ENCODE measurements around the gene PPA2. TPM values are rescaled to one million over a fixed set of nuclear protein-coding genes. Genes with fewer than 3 reads are reported as not detected.
"Not testable (repeated sequence)": the region's sequence is repeated elsewhere in the genome, so short reads cannot be mapped to it uniquely, and the experiment has no call there.

Gene PPA2
- total and polyA plus RNA-seq, 10 of the 15 experiments (the other 5 are each of a cell fraction or from before 2014, with no cell fraction given) = 93.8 to 293 (median 146) TPM

GRCh38 chr4:105466580-105466979, 7.3 kb downstream of the PPA2 start:
- no peaks in the 10 kb centered on the region for H4K20me1 ChIP-seq (ENCODE audit: control insufficient read depth, insufficient read depth)
- no TSS peak for BruUV-seq (replicated peaks)
- ChIA-PET CTCF (interaction anchor here (0.8 kb wide), 1 partner anchor 828 kb away, joined by 3 read pairs; no protein-coding TSS in a partner anchor), POLR2A (no interaction called here), SMC1A (ENCODE audit: uncharacterized antibody, unreplicated experiment) (no interaction called here), RAD21 (ENCODE audit: unreplicated experiment) (no interaction called here)
- H2AFZ ChIP-seq (ENCODE audit: control insufficient read depth, low read depth, low read length) = no peak overlapping the region
- H3K4me2 ChIP-seq (ENCODE audit: control insufficient read depth, insufficient read depth) = no peak overlapping the region
- DNase-seq (ENCODE audit: low read depth, low spot score) = no peak
- no peak overlapping the region for H3K27ac ChIP-seq (ENCODE audit: control insufficient read depth, insufficient read depth)
- no peaks in the 10 kb centered on the region for H3K4me1 ChIP-seq (ENCODE audit: control insufficient read depth, insufficient read depth, low read length)
- intact Hi-C loops (cut with micrococcal nuclease; ENCODE audit: unreplicated experiment) (no loop called here), in situ Hi-C loops (cut with MboI) (loop anchor here (25.0 kb wide), 1 partner anchor 1404 kb away; no protein-coding TSS in a partner anchor)
- no peak overlapping the region for H3K4me3 ChIP-seq
- WGBS (ENCODE audit: insufficient coverage, insufficient replicate concordance, low lambda C conversion rate, missing lambda C conversion rate) = 96% methylated on average over 6 of the region's 6 CpGs
- H3K79me2 ChIP-seq (ENCODE audit: control insufficient read depth, insufficient read depth, low read length) = peaks cover 48% of the 10 kb centered on the region
- H3K9me3 ChIP-seq (replicated peaks; ENCODE audit: control insufficient read depth, insufficient read depth, low read length) = peaks cover 32% of the 10 kb centered on the region
- no peaks in the 10 kb centered on the region for H3K27me3 ChIP-seq (replicated peaks in 1 of 2; ENCODE audit: control insufficient read depth in 2 of 2, insufficient read depth in 2 of 2, low read length in 1 of 2)
- FAIRE-seq = no peak
- TF ChIP-seq EGR1 (IDR thresholded peaks at IDR 0.05; ENCODE audit: borderline replicate concordance in 1 of 2, low read depth in 2 of 2, low read length in 2 of 2) (no peak), MTA3 (IDR thresholded peaks at IDR 0.05; ENCODE audit: borderline replicate concordance, low read length) (no peak), CBX5 (IDR thresholded peaks at IDR 0.05; ENCODE audit: low read depth) (no peak), BCL11A (IDR thresholded peaks at IDR 0.05; ENCODE audit: low read depth, low read length) (no peak), ZZZ3 (IDR thresholded peaks at IDR 0.05; ENCODE audit: control insufficient read depth, insufficient read length, low read depth) (no peak), RBBP5 (conservative IDR thresholded peaks at IDR 0.05) (no peak), CEBPB (IDR thresholded peaks at IDR 0.05; ENCODE audit: borderline replicate concordance in 1 of 2, low read depth in 2 of 2, low read length in 2 of 2) (no peak)
- TF ChIP-seq, protein P1, sequence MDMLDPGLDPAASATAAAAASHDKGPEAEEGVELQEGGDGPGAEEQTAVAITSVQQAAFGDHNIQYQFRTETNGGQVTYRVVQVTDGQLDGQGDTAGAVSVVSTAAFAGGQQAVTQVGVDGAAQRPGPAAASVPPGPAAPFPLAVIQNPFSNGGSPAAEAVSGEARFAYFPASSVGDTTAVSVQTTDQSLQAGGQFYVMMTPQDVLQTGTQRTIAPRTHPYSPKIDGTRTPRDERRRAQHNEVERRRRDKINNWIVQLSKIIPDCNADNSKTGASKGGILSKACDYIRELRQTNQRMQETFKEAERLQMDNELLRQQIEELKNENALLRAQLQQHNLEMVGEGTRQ (IDR thresholded peaks at IDR 0.05; ENCODE audit: borderline replicate concordance, low read depth, low read length) = no peak
- peaks cover 2 to 8% of the 10 kb centered on the region in 2 experiments; a peak in 1 of 4 replicates for H3K36me3 ChIP-seq (ENCODE audit: control insufficient read depth in 2 of 2, insufficient read depth in 2 of 2, low read length in 1 of 2)
- ATAC-seq = no peak
- no peak overlapping the region for H3K9ac ChIP-seq (ENCODE audit: control insufficient read depth, insufficient read depth, low read length)

DNA sequence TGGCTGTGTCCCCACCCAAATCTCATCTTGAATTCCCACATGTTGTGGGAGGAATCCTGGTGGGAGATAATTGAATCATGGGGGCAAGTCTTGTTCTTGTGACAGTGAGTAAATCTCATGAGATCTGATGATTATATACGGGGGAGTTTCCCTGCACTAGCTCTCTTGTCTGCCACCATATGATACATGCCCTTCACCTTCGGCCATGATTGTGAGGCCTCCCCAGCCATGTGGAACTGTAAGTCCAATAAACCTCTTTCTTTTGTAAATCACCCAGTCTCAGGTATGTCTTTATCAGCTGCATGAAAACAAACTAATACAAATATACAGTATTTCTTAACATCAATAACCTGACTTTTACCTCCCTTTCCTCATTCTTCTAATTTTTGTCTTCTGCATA, 9.3 kb downstream of the PPA2 start:
- 96% methylated on average over 2 of the region's 2 CpGs for WGBS (ENCODE audit: insufficient coverage, insufficient replicate concordance, low lambda C conversion rate, missing lambda C conversion rate)
- Histone ChIP-seq H3K79me2 (ENCODE audit: control insufficient read depth, insufficient read depth, low read length) (peaks cover 28% of the 10 kb centered on the region), H3K9me3 (replicated peaks; ENCODE audit: control insufficient read depth, insufficient read depth, low read length) (peaks cover 34% of the 10 kb centered on the region)
- ChIA-PET POLR2A (interaction anchor here (1.1 kb wide), 1 partner anchor 10 kb away, joined by 3 read pairs; no protein-coding TSS in a partner anchor), SMC1A (ENCODE audit: uncharacterized antibody, unreplicated experiment) (interaction anchor here (1.1 to 1.2 kb wide), 2 partner anchors 9 to 10 kb away, joined by 3 to 5 read pairs; partner anchors contain the start of gene PPA2), CTCF (interaction anchor here (1.2 to 1.5 kb wide), 2 partner anchors 9 to 223 kb away, joined by 3 to 4 read pairs; partner anchors contain the start of gene PPA2)
- BruUV-seq (replicated peaks); DNase-seq (ENCODE audit: low read depth, low spot score); H3K27ac ChIP-seq (ENCODE audit: control insufficient read depth, insufficient read depth); H2AFZ ChIP-seq (ENCODE audit: control insufficient read depth, low read depth, low read length); H4K20me1 ChIP-seq (ENCODE audit: control insufficient read depth, insufficient read depth); FAIRE-seq; H3K4me2 ChIP-seq (ENCODE audit: control insufficient read depth, insufficient read depth); H3K36me3 ChIP-seq (ENCODE audit: control insufficient read depth in 2 of 2, insufficient read depth in 2 of 2, low read length in 1 of 2); H3K9ac ChIP-seq (ENCODE audit: control insufficient read depth, insufficient read depth, low read length); H3K27me3 ChIP-seq (replicated peaks in 1 of 2; ENCODE audit: control insufficient read depth in 2 of 2, insufficient read depth in 2 of 2, low read length in 1 of 2); H3K4me1 ChIP-seq (ENCODE audit: control insufficient read depth, insufficient read depth, low read length); RAD21 ChIA-PET (ENCODE audit: unreplicated experiment); intact Hi-C loops (cut with micrococcal nuclease; ENCODE audit: unreplicated experiment); ATAC-seq; H3K4me3 ChIP-seq: not testable (repeated sequence)
- in situ Hi-C loops (cut with MboI) = loop anchor here (25.0 kb wide), 1 partner anchor 1402 kb away; no protein-coding TSS in a partner anchor

Data from GM12878 (cell line).